Sigmoid colon (tissue), 7 donors: ENCODE measurements around the gene BEND6. TPM values are rescaled to one million over a fixed set of nuclear protein-coding genes. Genes with fewer than 3 reads are reported as not detected.
"Not testable (repeated sequence)": the region's sequence is repeated elsewhere in the genome, so short reads cannot be mapped to it uniquely, and the experiment has no call there.

Experiments
- DNase-seq: peaks from one replicate; pipeline ENCODE4 v3.0.0-alpha.2; 2019
- H3K27ac ChIP-seq, 4 donors: fragments of 200-600 bp; sonication (generic); one replicate each; pipeline ENCODE4 v1.5.1; 2016 to 2019; ENCODE audit warnings: mild to moderate bottlenecking in 1 of 4
- H3K27me3 ChIP-seq, 3 donors: fragments of 200-600 bp; sonication (generic); one replicate each; pipeline ENCODE4 v1.5.1; 2019; ENCODE audit warnings: mild to moderate bottlenecking in 1 of 3
- H3K36me3 ChIP-seq, 4 donors: fragments of 200-600 bp; sonication (generic); one replicate each; pipeline ENCODE4 v1.5.1; 2016 to 2019
- H3K4me1 ChIP-seq, 4 donors: fragments of 200-600 bp; sonication (generic); one replicate each; pipeline ENCODE4 v1.5.1; 2017 to 2019
- H3K4me3 ChIP-seq, 4 donors: fragments of 200-600 bp; sonication (generic); one replicate each; pipeline ENCODE4 v1.5.1; 2017 to 2019; ENCODE audit warnings: mild to moderate bottlenecking in 2 of 4, moderate library complexity in 1 of 4
- H3K9me3 ChIP-seq, 4 donors: fragments of 200-600 bp in 3 of 4; sonication (generic) in 3 of 4; one replicate each; pipeline versions ENCODE4 v1.5.1 to v1.6.1; 2013 to 2019
- EP300 ChIP-seq, 4 donors: sonication (generic); formaldehyde crosslinking; IDR thresholded peaks; one replicate each; pipeline ENCODE4 v1.6.1; 2017; ENCODE audit warnings: antibody characterized with exemption in 4 of 4
- POLR2A ChIP-seq, 2 donors: fragments of 450-650 bp; IDR thresholded peaks; one replicate each; pipeline ENCODE4 v1.6.1; 2016; ENCODE audit warnings: antibody characterized with exemption in 2 of 2, mild to moderate bottlenecking in 2 of 2, moderate library complexity in 2 of 2
- POLR2AphosphoS5 ChIP-seq, 4 donors: sonication (generic); formaldehyde crosslinking; IDR thresholded peaks; one replicate each; pipeline ENCODE4 v1.6.1; 2017; ENCODE audit warnings: antibody characterized with exemption in 4 of 4
- WGBS, 2 donors: extraction: QIAGEN DNeasy Blood & Tissue Kit; methylation state at CpG; one replicate each; pipeline ENCODE4 v1.1.7; 2013; 5-methylcytosine and 5-hydroxymethylcytosine counted together
- intact Hi-C: fragments of 100-400 bp; cut with DNase I; formaldehyde crosslinking; loops from one replicate; pipeline ENCODE4 v1.15.1; 2023
- polyA plus RNA-seq, 3 donors: library from polyadenylated mRNA; stranded (reverse); fragments of 200-250 nt; gene quantifications; one replicate each; pipeline ENCODE4 v1.2.3, GENCODE V29; 2013
- total RNA-seq, 4 donors: library from RNA; depleted of rRNA; stranded (reverse); fragments of >200 nt; gene quantifications; one replicate each; pipeline ENCODE4 v1.1.0, GENCODE V29; 2016
- TF ChIP-seq, protein P1 (sequence below), 4 experiments: fragments of 450-650 bp in 3 of 4; fragments of 200-600 bp in 1 of 4; IDR thresholded peaks; one replicate each; pipeline ENCODE4 v1.5.1; 2016 to 2019; ENCODE audit warnings: antibody characterized with exemption in 4 of 4, mild to moderate bottlenecking in 3 of 4, moderate library complexity in 2 of 4
- donor health status: healthy with polysubstance abuse.
- donor health status: Bipolar disorder and iron deficiency.
- donor health status: healthy.

Gene BEND6
- total and polyA plus RNA-seq, 7 donors = under 0.01 to 3.0 (median 1.1) TPM

DNA sequence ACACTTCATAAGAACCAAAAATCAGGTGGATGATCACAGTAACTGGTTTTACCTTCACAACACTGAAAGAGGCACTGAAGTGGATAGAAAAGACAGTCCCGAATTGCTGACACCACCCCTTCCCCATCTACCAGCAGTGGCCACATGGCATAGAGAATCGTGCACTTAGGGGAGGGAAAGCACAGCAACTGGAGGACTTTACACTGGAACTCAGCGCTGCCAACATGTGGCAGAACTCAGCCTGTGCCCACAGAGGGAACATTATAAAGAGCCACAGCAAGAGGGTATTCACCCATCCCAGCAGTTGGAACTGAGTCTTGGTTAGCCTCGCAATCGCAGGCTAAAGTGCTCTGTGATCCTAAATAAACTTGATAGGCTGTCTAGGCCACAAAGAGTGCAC lies 85.1 kb downstream of the BEND6 start:
- TF ChIP-seq EP300 (IDR thresholded peaks at IDR 0.05) (no peak), POLR2A (IDR thresholded peaks at IDR 0.05) (no peak), POLR2AphosphoS5 (IDR thresholded peaks at IDR 0.05) (no peak)
- TF ChIP-seq, protein P1, sequence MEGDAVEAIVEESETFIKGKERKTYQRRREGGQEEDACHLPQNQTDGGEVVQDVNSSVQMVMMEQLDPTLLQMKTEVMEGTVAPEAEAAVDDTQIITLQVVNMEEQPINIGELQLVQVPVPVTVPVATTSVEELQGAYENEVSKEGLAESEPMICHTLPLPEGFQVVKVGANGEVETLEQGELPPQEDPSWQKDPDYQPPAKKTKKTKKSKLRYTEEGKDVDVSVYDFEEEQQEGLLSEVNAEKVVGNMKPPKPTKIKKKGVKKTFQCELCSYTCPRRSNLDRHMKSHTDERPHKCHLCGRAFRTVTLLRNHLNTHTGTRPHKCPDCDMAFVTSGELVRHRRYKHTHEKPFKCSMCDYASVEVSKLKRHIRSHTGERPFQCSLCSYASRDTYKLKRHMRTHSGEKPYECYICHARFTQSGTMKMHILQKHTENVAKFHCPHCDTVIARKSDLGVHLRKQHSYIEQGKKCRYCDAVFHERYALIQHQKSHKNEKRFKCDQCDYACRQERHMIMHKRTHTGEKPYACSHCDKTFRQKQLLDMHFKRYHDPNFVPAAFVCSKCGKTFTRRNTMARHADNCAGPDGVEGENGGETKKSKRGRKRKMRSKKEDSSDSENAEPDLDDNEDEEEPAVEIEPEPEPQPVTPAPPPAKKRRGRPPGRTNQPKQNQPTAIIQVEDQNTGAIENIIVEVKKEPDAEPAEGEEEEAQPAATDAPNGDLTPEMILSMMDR (IDR thresholded peaks at IDR 0.05) = no peak
- H3K4me1 ChIP-seq = no peaks in the 10 kb centered on the region
- intact Hi-C loops = no loop called here
- DNase-seq = no peak
- no peaks in the 10 kb centered on the region for H3K27me3 ChIP-seq
- 73 to 81% methylated on average over 5 of the region's 5 CpGs for WGBS, 2 donors
- no peak overlapping the region for H3K27ac ChIP-seq
- H3K4me3 ChIP-seq = no peak overlapping the region
- H3K36me3 ChIP-seq = no peaks in the 10 kb centered on the region
- H3K9me3 ChIP-seq = no peaks in the 10 kb centered on the region

DNA sequence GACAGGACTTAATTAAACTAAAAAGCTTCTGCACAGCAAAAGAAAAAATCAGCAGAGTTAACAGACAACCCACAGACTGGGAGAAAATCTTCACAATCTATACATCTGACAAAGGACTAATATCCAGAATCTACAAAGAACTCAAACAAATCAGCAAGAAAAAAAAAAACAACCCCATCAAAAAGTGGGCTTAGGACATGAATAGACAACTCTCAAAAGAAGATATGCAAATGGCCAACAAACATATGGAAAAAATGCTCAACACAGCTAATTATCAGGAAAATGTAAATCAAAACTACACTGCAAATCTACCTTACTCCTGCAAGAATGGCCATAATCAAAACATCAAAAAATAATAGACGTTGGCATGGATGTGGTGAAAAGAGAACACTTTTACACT lies 89.2 kb downstream of the BEND6 start:
- WGBS, 2 donors = 78 to 88% methylated on average over 1 of the region's 1 CpG

DNA sequence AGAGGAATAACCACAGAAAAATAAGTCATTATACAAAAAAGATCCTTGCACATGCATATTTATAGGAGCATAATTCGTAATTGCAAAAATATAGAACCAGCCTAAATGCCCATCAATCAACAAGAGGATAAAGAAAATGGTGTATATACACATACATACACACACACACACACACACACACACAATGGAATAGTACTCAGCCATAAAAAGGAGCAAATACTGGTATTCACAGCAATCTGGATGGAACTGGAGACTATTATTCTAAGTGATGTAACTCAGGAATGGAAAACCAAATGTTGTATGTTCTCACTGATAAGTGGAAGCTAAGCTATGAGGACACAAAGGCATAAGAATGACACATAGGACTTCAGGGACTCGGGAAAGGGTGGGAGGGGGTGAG lies 89.7 kb downstream of the BEND6 start:
- DNase-seq = no peak
- H3K4me3 ChIP-seq = no peak overlapping the region

More for the DNA sequence above, 89.2 kb downstream of the BEND6 start:
- intact Hi-C loops, H3K4me3 ChIP-seq, H3K9me3 ChIP-seq, H3K27me3 ChIP-seq, H3K27ac ChIP-seq, DNase-seq, H3K36me3 ChIP-seq: not testable (repeated sequence)
- H3K4me1 ChIP-seq = peaks cover 0 to 16% (median 13%) of the 10 kb centered on the region in 4 donors

DNA sequence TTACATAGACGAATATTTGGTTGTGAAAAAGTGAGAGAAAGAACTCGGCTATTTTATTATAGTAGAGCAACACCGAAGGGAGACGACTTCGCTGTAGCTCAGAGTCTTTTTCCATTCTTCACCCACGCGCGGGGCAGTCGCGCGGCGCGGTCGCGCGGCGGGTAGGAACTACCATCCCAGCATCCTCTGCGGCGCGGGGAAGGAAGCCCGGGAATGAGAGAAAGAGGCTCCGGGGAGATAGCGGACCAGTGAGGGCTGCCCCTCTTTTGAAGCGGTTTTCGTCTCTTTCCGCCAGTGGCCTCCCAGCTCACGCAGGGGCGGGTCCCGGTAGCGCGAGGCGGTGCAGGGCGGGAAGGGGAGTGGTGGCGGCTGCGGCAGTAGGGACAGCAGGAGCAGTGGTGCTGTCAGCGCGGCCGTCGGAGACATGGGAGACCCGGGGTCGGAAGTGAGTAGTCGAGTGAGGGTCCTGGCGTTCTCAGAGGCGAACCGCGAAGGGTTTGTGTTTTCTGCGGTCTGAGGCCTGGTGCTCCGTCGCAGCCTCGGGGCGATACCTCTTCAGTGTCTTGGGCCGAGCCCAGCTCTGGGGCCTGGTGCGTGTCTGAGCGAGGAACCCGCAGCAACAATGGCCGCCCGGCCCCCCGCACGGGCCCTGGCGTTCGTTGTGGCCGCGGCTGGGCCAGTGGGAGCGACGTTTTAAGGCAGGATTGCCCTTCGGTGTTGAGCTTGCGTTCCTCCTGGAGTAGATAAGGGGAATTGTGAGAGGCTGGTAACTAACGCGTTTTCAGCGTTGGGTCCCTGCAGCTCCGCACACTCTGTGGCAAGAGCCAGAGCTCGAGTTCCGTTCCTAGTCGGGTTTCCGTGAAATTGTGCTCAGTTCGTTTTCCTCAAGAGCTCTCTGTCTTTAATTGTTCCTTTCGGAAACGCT lies 91.7 kb downstream of the BEND6 start, which contains the start of gene KIAA1586:
TSS of gene KIAA1586 (plus strand) at position 362 of the 925 bp plus-strand sequence. CDS start at position 425, 63 bp downstream.
- Histone ChIP-seq H3K27ac (peak within 1 kb of the TSS; percentile 75 to 84 (median 78)), H3K4me3 (peak within 1 kb of the TSS; percentile 47 to 57 (median 52)), H3K4me1 (peaks cover 0 to 27% (median 18%) of the 10 kb centered on the region in 4 donors), H3K36me3 (peaks cover 0 to 11% (median 4%) of the 10 kb centered on the region in 4 donors)
- H3K27me3 ChIP-seq, H3K9me3 ChIP-seq: not testable (repeated sequence)
- intact Hi-C loops = loop anchor here (1.0 to 5.0 kb wide), 2 partner anchors 41 to 271 kb away; partner anchors contain the start of gene PRIM2
- TF ChIP-seq EP300 (IDR thresholded peaks at IDR 0.05) (peak in 1 of 4 donors; percentile 37), POLR2A (IDR thresholded peaks at IDR 0.05) (peak; percentile 50 to 77), POLR2AphosphoS5 (IDR thresholded peaks at IDR 0.05) (peak; percentile 79 to 91 (median 86))
- 0% methylated on average over 46 to 47 of the region's 78 CpGs for WGBS, 2 donors
- DNase-seq = peak; percentile 95

More for the DNA sequence above, 89.7 kb downstream of the BEND6 start:
- H3K36me3 ChIP-seq = no peaks in the 10 kb centered on the region
- intact Hi-C loops = no loop called here
- no peak for TF ChIP-seq POLR2AphosphoS5 (IDR thresholded peaks at IDR 0.05)
- no peak for TF ChIP-seq EP300 (IDR thresholded peaks at IDR 0.05)
- no peak for TF ChIP-seq POLR2A (IDR thresholded peaks at IDR 0.05)
- TF ChIP-seq, protein P1 (IDR thresholded peaks at IDR 0.05) = no peak
- H3K27ac ChIP-seq = no peak overlapping the region
- H3K4me1 ChIP-seq = peaks cover 0 to 22% (median 17%) of the 10 kb centered on the region in 4 donors
- 92 to 96% methylated on average over 2 of the region's 2 CpGs for WGBS, 2 donors
- no peaks in the 10 kb centered on the region for H3K27me3 ChIP-seq
- H3K9me3 ChIP-seq = no peaks in the 10 kb centered on the region

DNA sequence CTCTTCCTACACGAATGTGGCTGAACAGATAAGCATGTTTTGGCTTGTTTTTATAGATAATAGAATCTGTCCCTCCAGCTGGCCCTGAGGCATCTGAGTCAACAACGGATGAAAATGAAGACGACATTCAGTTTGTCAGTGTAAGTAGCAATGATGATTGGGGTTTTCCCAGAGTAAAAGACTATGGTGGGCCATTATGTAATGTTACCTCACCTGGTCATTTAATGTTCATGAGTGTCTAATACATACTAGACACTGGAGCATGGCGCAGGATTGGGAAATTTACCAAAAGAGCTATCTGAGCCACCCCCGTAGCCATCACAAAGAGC lies 92.3 kb downstream of the BEND6 start:
- Histone ChIP-seq H3K4me1 (peaks cover 0 to 27% (median 18%) of the 10 kb centered on the region in 4 donors), H3K36me3 (peaks cover 0 to 18% (median 6%) of the 10 kb centered on the region in 4 donors)
- not testable (repeated sequence) for H3K27ac ChIP-seq, H3K9me3 ChIP-seq, H3K4me3 ChIP-seq, DNase-seq, H3K27me3 ChIP-seq
- WGBS, 2 donors = no CpG with 5 or more reads among the region's 5 CpGs
- intact Hi-C loops = loop anchor here (5.0 kb wide), 1 partner anchor 40 kb away; no protein-coding TSS in a partner anchor

DNA sequence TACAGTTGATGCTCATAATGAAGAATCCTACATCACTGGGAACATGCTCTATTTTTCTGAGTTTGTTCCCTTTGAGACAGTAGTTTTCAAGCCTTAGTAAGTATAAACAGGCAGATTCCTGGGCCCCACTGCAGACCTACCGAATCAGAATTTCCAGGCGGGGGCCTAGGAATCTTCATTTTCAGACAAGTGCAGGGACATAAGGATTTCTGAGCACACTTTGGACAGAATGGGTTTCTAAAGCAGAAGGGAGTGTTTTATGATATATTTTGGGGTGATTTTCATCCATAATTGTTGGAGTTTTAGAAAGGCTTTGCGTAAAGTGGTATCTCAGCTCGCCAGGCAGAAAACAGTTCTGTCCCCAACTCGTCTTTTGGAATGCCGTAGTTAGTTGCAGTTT lies 93.0 kb downstream of the BEND6 start:
- H3K4me3 ChIP-seq = peak overlapping the region in 1 of 4 donors; percentile 13
- intact Hi-C loops = loop anchor here (5.0 kb wide), 1 partner anchor 39 kb away; no protein-coding TSS in a partner anchor
- H3K36me3 ChIP-seq = peaks cover 0 to 24% (median 6%) of the 10 kb centered on the region in 4 donors
- 93 to 94% methylated on average over 6 of the region's 6 CpGs for WGBS, 2 donors
- peak overlapping the region in 3 of 4 donors; percentile 42 to 72 (median 64) for H3K27ac ChIP-seq
- peaks cover 0 to 27% (median 18%) of the 10 kb centered on the region in 4 donors for H3K4me1 ChIP-seq
- DNase-seq, H3K27me3 ChIP-seq, H3K9me3 ChIP-seq: not testable (repeated sequence)
